ENCODE measurements around the gene HNRNPUL1.
A peak's percentile ranks its signal among the peaks of the same experiment; 100 is the strongest.

The HNRNPUL1 gene

GRCh38 chr19:41234512-41235168 lies 29.5 kb upstream of the HNRNPUL1 start:
- no peak for DNase-seq

DNA sequence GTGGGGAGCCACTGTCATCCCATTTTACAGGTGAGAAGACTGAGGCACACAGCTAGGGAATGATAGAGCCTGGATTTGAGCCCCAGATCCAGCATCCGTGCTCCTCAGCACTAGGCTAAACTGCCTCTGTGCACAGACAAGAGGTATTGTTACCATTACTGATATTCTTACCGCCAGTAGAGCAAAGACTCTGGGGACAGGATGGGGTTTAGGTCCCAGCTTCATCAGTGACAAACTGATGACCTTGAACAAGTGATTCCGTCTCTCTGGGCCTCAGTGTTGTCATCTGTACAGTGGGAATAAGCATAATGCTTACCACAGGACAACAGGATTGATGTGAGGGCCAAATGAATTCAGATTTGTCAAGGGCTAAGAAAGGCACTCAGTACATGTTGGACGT lies 28.7 kb upstream of the HNRNPUL1 start:
- no peak for DNase-seq

- DNase-seq = no peak
These were observed 25.9 kb upstream of the HNRNPUL1 start for GRCh38 chr19:41238244-41238643.

DNA sequence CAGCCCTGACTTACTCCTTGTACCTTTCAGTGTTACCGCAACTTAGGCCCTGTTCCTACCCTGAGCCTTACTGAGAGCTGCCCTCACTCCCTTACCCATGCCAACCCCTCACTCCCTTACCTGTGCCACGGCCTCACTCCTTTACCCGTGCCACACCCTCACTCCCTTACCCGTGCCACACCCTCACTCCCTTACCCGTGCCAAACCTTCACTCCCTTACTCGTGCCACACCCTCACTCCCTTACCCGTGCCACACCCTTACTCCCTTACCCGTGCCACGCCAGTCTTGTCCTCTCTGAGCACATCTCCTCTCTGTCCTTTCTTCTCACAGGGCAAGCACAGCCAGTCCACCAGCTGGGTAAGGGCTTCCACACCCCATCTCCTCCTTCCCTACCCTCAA lies 24.8 kb upstream of the HNRNPUL1 start:
- DNase-seq = no peak

DNA sequence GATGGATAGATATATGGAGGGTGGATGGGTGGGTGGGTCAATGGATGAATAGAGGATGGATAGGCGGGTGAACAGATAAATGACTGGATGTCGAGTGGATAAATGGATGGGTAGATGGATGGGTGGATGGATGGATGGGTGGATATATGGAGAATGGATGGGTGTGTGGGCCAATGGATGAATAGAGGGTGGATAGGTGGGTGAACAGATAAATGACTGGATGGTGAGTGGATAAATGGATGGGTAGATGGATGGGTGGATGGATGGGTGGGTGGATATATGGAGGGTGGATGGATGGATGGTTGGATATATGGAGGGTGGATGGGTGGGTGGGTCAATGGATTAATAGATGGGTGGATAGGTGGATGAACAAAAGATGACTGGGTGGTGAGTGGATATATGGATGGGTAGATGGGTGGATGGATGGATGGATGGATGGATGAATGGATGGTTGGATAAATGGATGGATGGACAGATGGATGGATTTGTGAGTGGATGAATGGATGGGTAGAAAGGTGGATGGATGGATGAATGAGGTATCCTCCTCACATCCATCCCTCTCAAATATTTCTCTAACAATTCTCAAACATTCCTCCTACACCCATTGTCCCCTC lies 24.1 kb upstream of the HNRNPUL1 start:
- DNase-seq = no peak

- no peak for DNase-seq
These were observed 22.3 kb upstream of the HNRNPUL1 start for GRCh38 chr19:41241859-41242258.

GRCh38 chr19:41244117-41244516 lies 20.1 kb upstream of the HNRNPUL1 start:
- no peak for DNase-seq

- no peak for DNase-seq
These were observed 18.3 kb upstream of the HNRNPUL1 start for GRCh38 chr19:41245843-41246242.

GRCh38 chr19:41248895-41249294 lies 15.3 kb upstream of the HNRNPUL1 start:
- no peak for DNase-seq

GRCh38 chr19:41249707-41250423 lies 14.3 kb upstream of the HNRNPUL1 start:
- no peak for DNase-seq

GRCh38 chr19:41253660-41254059 lies 10.5 kb upstream of the HNRNPUL1 start:
- no peak for DNase-seq

- DNase-seq = no peak
These were observed 9.0 kb upstream of the HNRNPUL1 start for GRCh38 chr19:41255171-41255570.

GRCh38 chr19:41261474-41262190 lies 2.5 kb upstream of the HNRNPUL1 start:
- no peak for DNase-seq

DNA sequence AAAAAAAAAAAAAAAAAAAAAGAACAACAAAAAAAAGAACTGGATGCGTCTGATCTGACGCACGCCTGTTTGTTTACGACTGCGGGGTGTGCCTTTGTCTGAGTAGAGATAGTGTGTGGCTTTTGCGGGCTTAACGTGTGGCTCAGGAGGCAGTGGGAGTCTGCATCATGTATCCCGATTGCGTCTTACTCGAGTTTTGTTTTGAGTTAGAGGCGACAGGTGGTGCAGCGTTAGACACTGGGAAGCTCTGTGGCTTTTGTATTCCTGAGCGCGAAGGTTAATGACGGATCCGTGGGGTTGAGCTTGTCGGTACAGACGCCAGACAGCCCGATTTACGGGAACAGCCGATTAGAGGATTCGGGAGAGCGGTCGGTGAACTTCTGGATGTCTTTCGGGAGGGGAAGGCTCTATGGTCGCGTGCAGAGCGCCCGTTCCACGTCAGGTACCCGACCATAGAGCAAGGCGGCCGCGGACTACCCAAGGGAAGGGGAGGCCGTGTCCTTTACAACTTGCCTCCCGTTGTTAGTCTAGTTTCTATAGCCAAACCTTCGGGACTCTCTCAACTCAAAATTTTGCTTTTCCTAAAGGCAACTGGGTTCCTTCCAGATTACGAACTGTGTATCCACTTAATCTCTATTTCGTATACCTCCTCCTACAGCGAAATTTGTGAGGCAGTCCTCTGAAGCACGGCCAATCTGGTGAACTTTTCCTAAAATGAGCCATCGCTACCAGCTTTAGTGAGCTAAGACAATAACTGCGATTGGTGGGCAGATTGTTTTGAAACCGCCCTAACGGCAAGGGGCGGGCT lies 926 bp upstream of the HNRNPUL1 start:
- DNase-seq = peak; percentile 83 to 86

DNA sequence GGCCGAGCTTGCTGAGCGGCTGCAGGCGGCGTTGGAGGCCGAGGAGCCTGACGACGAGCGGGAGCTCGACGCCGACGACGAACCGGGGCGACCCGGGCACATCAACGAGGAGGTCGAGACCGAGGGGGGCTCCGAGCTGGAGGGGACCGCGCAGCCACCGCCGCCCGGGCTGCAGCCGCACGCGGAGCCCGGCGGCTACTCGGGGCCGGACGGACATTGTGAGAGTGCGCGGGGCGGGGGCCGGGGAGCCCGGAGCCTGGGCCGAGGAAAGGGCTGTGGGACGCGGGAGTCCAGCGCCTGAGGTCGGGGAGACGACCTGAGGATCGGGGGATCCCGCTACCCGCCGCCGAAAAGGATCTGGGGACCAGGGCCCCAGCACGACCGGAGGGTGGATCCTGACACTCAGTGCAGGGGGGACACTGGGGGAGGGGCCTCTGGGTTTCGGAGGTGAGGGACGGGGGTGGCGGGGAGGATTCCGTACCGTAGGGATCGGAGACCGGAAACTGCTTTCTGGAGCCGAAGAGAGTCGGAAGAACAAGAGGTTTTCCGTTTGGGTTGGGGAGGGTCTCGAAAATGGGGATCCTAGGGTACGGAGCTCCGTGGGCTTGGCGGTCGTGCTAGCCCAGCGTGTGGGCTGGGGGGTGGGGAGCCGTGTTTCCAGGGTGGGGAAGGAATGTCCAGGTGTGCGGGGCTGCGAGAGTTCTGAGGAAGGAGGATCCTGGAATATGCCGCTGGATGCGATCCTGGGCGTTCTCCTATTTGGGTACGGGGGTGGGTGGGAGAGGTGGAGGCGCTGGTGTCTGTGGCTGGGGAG lies 616 bp downstream of the HNRNPUL1 start:
- DNase-seq = peak; percentile 77 to 81

DNA sequence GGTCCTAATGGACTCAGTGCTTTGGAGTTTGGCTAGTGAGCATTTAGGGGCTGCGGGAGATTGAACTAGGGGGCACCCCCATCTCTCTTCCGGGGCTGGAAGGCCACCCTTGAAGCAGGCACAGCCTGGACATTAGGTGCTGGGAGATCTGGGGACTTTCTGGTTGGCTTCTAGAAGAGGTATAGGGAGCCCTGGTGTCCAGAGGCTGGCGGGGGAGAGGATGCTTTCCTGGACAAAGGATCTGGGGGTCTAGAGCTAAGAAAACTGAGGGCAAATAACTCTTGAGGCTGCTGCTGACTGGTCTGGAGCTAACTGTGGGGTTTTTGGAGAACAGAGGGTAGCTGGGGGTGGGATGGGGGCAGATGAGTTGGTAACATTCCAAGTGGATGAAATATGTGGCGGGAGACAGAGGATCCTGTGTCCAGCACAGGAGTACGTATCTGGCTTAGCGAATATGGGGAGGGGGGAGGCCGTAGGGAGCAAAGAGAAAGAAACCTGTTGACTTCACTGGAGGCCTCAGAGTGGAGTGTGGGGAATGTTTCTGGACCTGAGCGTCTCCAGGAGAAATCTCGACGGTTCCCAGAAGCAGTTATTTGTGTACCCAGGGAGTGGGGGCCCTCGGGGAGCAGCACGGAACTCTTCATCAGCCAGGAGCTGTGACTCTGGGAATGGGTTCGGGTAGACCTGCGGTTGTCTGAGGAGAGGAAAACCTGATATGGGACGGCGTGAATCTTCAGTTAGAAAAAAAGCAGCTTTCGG lies 1.4 kb downstream of the HNRNPUL1 start:
- DNase-seq = peak; percentile 32 to 44

- no peak for DNase-seq
These were observed 4.9 kb downstream of the HNRNPUL1 start for GRCh38 chr19:41269055-41269454.

DNA sequence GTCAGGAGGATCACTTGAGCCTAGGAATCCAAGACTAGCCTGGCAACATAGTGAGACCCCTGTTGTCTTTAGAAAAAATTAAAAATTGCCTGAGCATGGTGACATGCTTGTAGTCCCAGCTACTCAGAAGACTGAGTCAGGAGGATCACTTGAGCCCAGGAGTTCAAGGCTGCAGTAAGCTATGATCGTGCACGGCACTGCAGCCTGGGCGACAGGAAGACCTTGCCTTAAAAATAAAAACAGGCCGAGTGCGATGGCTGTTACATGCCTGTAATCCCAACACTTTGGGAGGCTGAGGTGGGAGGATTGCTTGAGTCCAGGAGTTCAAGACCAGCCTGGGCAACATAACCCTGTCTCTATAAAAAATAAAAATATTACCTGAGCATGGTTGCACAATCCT lies 5.4 kb downstream of the HNRNPUL1 start:
- DNase-seq = no peak

DNA sequence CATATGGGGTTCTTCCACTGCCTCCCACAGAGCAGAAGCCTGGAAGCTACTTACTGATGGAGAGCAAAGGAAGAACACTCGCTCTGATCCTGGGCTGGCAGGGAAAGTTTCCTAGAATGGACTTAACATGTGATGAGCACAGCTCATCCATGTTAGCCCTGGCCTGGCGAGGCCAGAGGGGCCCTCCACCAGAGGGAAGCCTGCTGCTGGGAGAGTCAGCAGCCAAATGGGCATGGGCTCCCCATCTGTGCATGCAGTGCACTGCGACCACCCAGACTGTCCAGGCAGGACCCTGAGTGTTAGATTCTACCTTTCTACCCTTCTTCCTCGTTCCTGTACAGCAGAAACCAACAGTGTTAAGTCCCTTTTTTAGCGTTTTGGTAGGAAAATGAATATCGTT lies 8.9 kb downstream of the HNRNPUL1 start:
- DNase-seq = no peak

GRCh38 chr19:41274802-41275201 lies 10.6 kb downstream of the HNRNPUL1 start:
- DNase-seq = no peak

GRCh38 chr19:41276231-41276630 lies 12.1 kb downstream of the HNRNPUL1 start:
- DNase-seq = no peak
